H9 (cell line): ENCODE results near the gene MARCHF9. TPM values are rescaled to one million over a fixed set of nuclear protein-coding genes. Genes with fewer than 3 reads are reported as not detected.

ENCODE experiments used
- DNase-seq: peaks from one replicate; pipeline ENCODE4 v3.0.0-alpha.2; 2017
- H2AFZ ChIP-seq: one replicate; pipeline ENCODE4 v1.6.1; 2013; ENCODE audit warnings: mild to moderate bottlenecking, low read length, control low read depth, moderate library complexity
- H2AK5ac ChIP-seq: 2 replicates; pipeline ENCODE4 v1.6.1; 2013; ENCODE audit warnings: low read length, control low read depth, mixed read lengths; ENCODE audit not compliant: insufficient read length
- H2BK120ac ChIP-seq: one replicate; pipeline ENCODE4 v1.6.1; 2013; ENCODE audit warnings: low read depth, mild to moderate bottlenecking, low read length, control low read depth, inconsistent platforms; ENCODE audit not compliant: poor library complexity, severe bottlenecking
- H2BK12ac ChIP-seq: 2 replicates; pipeline ENCODE4 v1.6.1; 2013; ENCODE audit warnings: low read length, control low read depth, mixed read lengths, low read depth; ENCODE audit not compliant: insufficient read length
- H2BK15ac ChIP-seq: 2 replicates; pipeline ENCODE4 v1.6.1; 2013; ENCODE audit warnings: low read depth, low read length, control low read depth
- H2BK20ac ChIP-seq: one replicate; pipeline ENCODE4 v1.6.1; 2013; ENCODE audit warnings: low read depth, mild to moderate bottlenecking, low read length, control low read depth, inconsistent platforms; ENCODE audit not compliant: poor library complexity, severe bottlenecking
- H2BK5ac ChIP-seq: 2 replicates; pipeline ENCODE4 v1.6.1; 2013; ENCODE audit warnings: low read length, control low read depth, mixed read lengths; ENCODE audit not compliant: insufficient read length
- H3K14ac ChIP-seq: 2 replicates; pipeline ENCODE4 v1.6.1; 2013; ENCODE audit warnings: low read length, control low read depth; ENCODE audit not compliant: insufficient read depth
- H3K18ac ChIP-seq: 2 replicates; pipeline ENCODE4 v1.6.1; 2013; ENCODE audit warnings: low read depth, mild to moderate bottlenecking, mixed read lengths, low read length, control low read depth; ENCODE audit not compliant: insufficient read length
- H3K23ac ChIP-seq: 2 replicates; pipeline ENCODE4 v1.6.1; 2013; ENCODE audit warnings: low read length, control low read depth, mixed read lengths, low read depth; ENCODE audit not compliant: insufficient read length
- H3K23me2 ChIP-seq: 2 replicates; pipeline ENCODE4 v1.6.1; 2013; ENCODE audit warnings: low read depth, mild to moderate bottlenecking, mixed read lengths, low read length, control low read depth; ENCODE audit not compliant: insufficient read length, poor library complexity, severe bottlenecking
- H3K27ac ChIP-seq: 2 replicates; pipeline ENCODE4 v1.5.1; 2013; ENCODE audit warnings: low read length, control low read depth, mixed read lengths, low read depth; ENCODE audit not compliant: insufficient read length
- H3K27me3 ChIP-seq: 2 replicates; pipeline ENCODE4 v1.6.1; 2013; ENCODE audit warnings: low read length, control low read depth, inconsistent platforms; ENCODE audit not compliant: insufficient read depth
- H3K4ac ChIP-seq: 2 replicates; pipeline ENCODE4 v1.6.1; 2013; ENCODE audit warnings: low read depth, mild to moderate bottlenecking, control low read depth, inconsistent platforms, low read length, moderate library complexity
- H3K4me1 ChIP-seq: 2 replicates; pipeline ENCODE4 v1.6.1; 2013; ENCODE audit warnings: low read length, control low read depth, inconsistent platforms; ENCODE audit not compliant: insufficient read depth
- H3K4me2 ChIP-seq: 2 replicates; pipeline ENCODE4 v1.6.1; 2013; ENCODE audit warnings: low read length, control low read depth, mixed read lengths; ENCODE audit not compliant: insufficient read length, insufficient read depth
- H3K56ac ChIP-seq: 2 replicates; pipeline ENCODE4 v1.6.1; 2013; ENCODE audit warnings: low read depth, mild to moderate bottlenecking, mixed read lengths, low read length, control low read depth; ENCODE audit not compliant: insufficient read length
- H3K79me1 ChIP-seq: 2 replicates; pipeline ENCODE4 v1.6.1; 2013; ENCODE audit warnings: low read depth, mild to moderate bottlenecking, moderate library complexity, low read length, control low read depth, inconsistent platforms; ENCODE audit not compliant: insufficient read depth, poor library complexity, severe bottlenecking
- H3K79me2 ChIP-seq: 2 replicates; pipeline ENCODE4 v1.6.1; 2013; ENCODE audit warnings: low read length, control low read depth, inconsistent platforms; ENCODE audit not compliant: insufficient read depth
- H3K9ac ChIP-seq: 2 replicates; pipeline ENCODE4 v1.6.1; 2013; ENCODE audit warnings: low read length, control low read depth, mixed read lengths; ENCODE audit not compliant: insufficient read length; ENCODE audit errors: extremely low read depth
- H3K9me3 ChIP-seq: one replicate; pipeline ENCODE4 v1.6.1; 2013; ENCODE audit warnings: low read depth, low read length, inconsistent platforms; ENCODE audit not compliant: control insufficient read depth
- H3T11ph ChIP-seq: one replicate; pipeline ENCODE4 v1.6.1; 2013; ENCODE audit warnings: mild to moderate bottlenecking, low read length, control low read depth, inconsistent platforms
- H4K20me1 ChIP-seq: one replicate; pipeline ENCODE4 v1.6.1; 2013; ENCODE audit not compliant: control insufficient read depth, insufficient read length, insufficient read depth
- H4K5ac ChIP-seq: 2 replicates; pipeline ENCODE4 v1.6.1; 2013; ENCODE audit warnings: low read depth, mild to moderate bottlenecking, mixed read lengths, low read length, control low read depth; ENCODE audit not compliant: insufficient read length
- H4K8ac ChIP-seq: replicated peaks from 2 replicates; pipeline ENCODE4 v1.6.1; 2013; ENCODE audit warnings: low read length, control low read depth, mixed read lengths, low read depth; ENCODE audit not compliant: insufficient read length
- H4K91ac ChIP-seq: 2 replicates; pipeline ENCODE4 v1.6.1; 2013; ENCODE audit warnings: low read depth, mild to moderate bottlenecking, moderate library complexity, mixed read lengths, low read length, control low read depth; ENCODE audit not compliant: insufficient read length
- H3K27ac Mint-ChIP-seq, 3 experiments: 2 replicates in 2 of 3; 3 replicates in 1 of 3; pipeline ENCODE4 v1.8.0; 2020 to 2021; ENCODE audit warnings: mixed read lengths in 3 of 3, mild to moderate bottlenecking in 1 of 3, moderate library complexity in 1 of 3
- H3K27me3 Mint-ChIP-seq: 2 replicates; pipeline ENCODE4 v1.8.0; 2021; ENCODE audit warnings: low read depth, mild to moderate bottlenecking, moderate library complexity, mixed read lengths
- H3K36me3 Mint-ChIP-seq, 3 experiments: 2 replicates in 2 of 3; 3 replicates in 1 of 3; pipeline ENCODE4 v1.8.0; 2020 to 2021; ENCODE audit warnings: low read depth in 3 of 3, mixed read lengths in 3 of 3; ENCODE audit not compliant: insufficient read depth in 1 of 3
- H3K4me1 Mint-ChIP-seq, 2 experiments: 2 replicates each; pipeline ENCODE4 v1.8.0; 2020; ENCODE audit warnings: mixed read lengths in 2 of 2
- H3K4me3 Mint-ChIP-seq, 2 experiments: 2 replicates in 1 of 2; 3 replicates in 1 of 2; pipeline ENCODE4 v1.8.0; 2020 to 2021; ENCODE audit warnings: mild to moderate bottlenecking in 2 of 2, mixed read lengths in 2 of 2, moderate library complexity in 1 of 2
- H3K9me3 Mint-ChIP-seq, 2 experiments: 2 replicates in 1 of 2; 3 replicates in 1 of 2; pipeline ENCODE4 v1.8.0; 2020; ENCODE audit warnings: mild to moderate bottlenecking in 2 of 2, mixed read lengths in 2 of 2, moderate library complexity in 1 of 2
- WGBS: extraction: QIAGEN DNeasy Blood & Tissue Kit; methylation state at CpG from one replicate; pipeline ENCODE4 v1.1.7; 2013; ENCODE audit warnings: missing lambda C conversion rate, low lambda C conversion rate, mixed read lengths; ENCODE audit not compliant: insufficient read length; ENCODE audit errors: extremely low coverage; 5-methylcytosine and 5-hydroxymethylcytosine counted together
- total RNA-seq: library from RNA; stranded (reverse); gene quantifications from 2 replicates; pipeline ENCODE4 v1.2.1, GENCODE V29; 2021
- TF ChIP-seq, protein P1 (sequence below): fragments of 200-600 bp; sonication (generic); conservative IDR thresholded peaks from 3 replicates; pipeline ENCODE4 v1.8.0; 2021; ENCODE audit warnings: antibody characterized with exemption, mild to moderate bottlenecking

The MARCHF9 gene
- total RNA-seq, 1 experiment from 2014 or later, result 20.5 TPM

DNA sequence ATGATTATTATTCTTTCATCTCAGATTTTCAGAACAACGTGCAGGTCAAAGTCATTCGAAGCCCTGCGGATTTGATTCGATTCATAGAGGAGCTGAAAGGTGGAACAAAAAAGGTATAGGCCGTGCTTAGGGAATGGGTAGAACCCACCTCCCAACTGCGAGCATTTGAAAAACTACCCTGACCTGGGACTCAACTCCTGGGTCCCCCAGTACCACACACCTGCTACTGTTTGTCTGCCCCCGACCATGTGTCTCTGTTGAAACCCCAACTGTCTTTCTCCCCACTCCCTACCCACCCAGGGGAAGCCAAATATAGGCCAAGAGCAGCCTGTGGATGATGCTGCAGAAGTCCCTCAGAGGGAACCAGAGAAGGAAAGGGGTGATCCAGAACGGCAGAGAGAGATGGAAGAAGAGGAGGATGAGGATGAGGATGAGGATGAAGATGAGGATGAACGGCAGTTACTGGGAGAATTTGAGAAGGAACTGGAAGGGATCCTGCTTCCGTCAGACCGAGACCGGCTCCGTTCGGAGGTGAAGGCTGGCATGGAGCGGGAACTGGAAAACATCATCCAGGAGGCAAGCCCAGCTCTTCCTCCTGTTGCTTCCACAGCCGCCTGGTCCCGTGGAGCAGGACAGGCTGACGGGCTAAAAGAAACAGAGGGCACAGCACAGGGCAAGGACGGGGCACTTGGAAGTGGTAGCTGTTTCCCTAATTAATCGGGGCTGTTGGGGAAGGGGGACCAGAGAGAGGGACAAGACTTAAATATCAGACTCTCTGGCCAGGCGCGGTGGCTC lies 36.9 kb upstream of the MARCHF9 start:
- Histone ChIP-seq H3K27me3 (no peaks in the 10 kb centered on the region), H3K4ac (no peak overlapping the region), H2AK5ac (no peak overlapping the region), H2AFZ (no peak overlapping the region), H2BK20ac (no peak overlapping the region), H4K8ac (no peak overlapping the region), H3K4me2 (no peak overlapping the region), H2BK15ac (no peak overlapping the region), H2BK120ac (no peak overlapping the region), H3K79me1 (no peaks in the 10 kb centered on the region), H3K9me3 (no peaks in the 10 kb centered on the region), H4K20me1 (no peaks in the 10 kb centered on the region), H3K14ac (no peak overlapping the region), H4K91ac (no peak overlapping the region), H3K23me2 (no peaks in the 10 kb centered on the region), H3K27ac (no peak overlapping the region), H3K79me2 (no peaks in the 10 kb centered on the region), H3T11ph (no peak overlapping the region), H3K18ac (no peak overlapping the region), H2BK12ac (no peak overlapping the region), H3K9ac (no peak overlapping the region), H3K4me1 (no peaks in the 10 kb centered on the region), H3K23ac (no peak overlapping the region), H2BK5ac (no peak overlapping the region), H4K5ac (no peak overlapping the region), H3K56ac (no peak overlapping the region)
- WGBS, result 100% methylated on average over 2 of the region's 22 CpGs
- TF ChIP-seq, protein P1, sequence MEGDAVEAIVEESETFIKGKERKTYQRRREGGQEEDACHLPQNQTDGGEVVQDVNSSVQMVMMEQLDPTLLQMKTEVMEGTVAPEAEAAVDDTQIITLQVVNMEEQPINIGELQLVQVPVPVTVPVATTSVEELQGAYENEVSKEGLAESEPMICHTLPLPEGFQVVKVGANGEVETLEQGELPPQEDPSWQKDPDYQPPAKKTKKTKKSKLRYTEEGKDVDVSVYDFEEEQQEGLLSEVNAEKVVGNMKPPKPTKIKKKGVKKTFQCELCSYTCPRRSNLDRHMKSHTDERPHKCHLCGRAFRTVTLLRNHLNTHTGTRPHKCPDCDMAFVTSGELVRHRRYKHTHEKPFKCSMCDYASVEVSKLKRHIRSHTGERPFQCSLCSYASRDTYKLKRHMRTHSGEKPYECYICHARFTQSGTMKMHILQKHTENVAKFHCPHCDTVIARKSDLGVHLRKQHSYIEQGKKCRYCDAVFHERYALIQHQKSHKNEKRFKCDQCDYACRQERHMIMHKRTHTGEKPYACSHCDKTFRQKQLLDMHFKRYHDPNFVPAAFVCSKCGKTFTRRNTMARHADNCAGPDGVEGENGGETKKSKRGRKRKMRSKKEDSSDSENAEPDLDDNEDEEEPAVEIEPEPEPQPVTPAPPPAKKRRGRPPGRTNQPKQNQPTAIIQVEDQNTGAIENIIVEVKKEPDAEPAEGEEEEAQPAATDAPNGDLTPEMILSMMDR, result no peak
- Mint-ChIP-seq H3K4me1 (no peaks in the 10 kb centered on the region; a peak in 1 of 4 replicates), H3K4me3 (no peak overlapping the region), H3K27me3 (0 out of 2 replicates have a peak, but pooled peaks cover under 1% of the 10 kb centered on the region), H3K36me3 (peaks cover 16 to 52% (median 23%) of the 10 kb centered on the region in 3 experiments), H3K9me3 (no peaks in the 10 kb centered on the region), H3K27ac (no peak overlapping the region)
- DNase-seq, result no peak
